HFFc6 (cell line): ENCODE measurements around the gene EGLN2. TPM values are rescaled to one million over a fixed set of nuclear protein-coding genes. Genes with fewer than 3 reads are reported as not detected.

Experiments
- DNase-seq: peaks from one replicate; pipeline ENCODE4 v3.0.0-alpha.2; 2018
- H3K27ac Mint-ChIP-seq: 2 replicates; pipeline ENCODE4 v1.8.0; 2020; ENCODE audit warnings: mild to moderate bottlenecking, mixed read lengths
- H3K27me3 Mint-ChIP-seq: 2 replicates; pipeline ENCODE4 v1.8.0; 2021; ENCODE audit warnings: mild to moderate bottlenecking, moderate library complexity, mixed read lengths; ENCODE audit not compliant: insufficient read depth
- H3K36me3 Mint-ChIP-seq: 2 replicates; pipeline ENCODE4 v1.8.0; 2021; ENCODE audit warnings: low read depth, mixed read lengths
- H3K4me1 Mint-ChIP-seq: 2 replicates; pipeline ENCODE4 v1.8.0; 2020; ENCODE audit warnings: low read depth, mixed read lengths
- H3K4me3 Mint-ChIP-seq: 2 replicates; pipeline ENCODE4 v1.8.0; 2020; ENCODE audit warnings: mild to moderate bottlenecking, moderate library complexity, mixed read lengths
- H3K9me3 Mint-ChIP-seq: 2 replicates; pipeline ENCODE4 v1.8.0; 2020; ENCODE audit warnings: mild to moderate bottlenecking, mixed read lengths
- total RNA-seq, 6 experiments: library from RNA; stranded (reverse); fragmentation: NEBNext Ultra II Directional; extraction: Animal tissue kit (Norgen Biotek cat#: 25700); gene quantifications; 2 replicates in 1 of 6; 3 replicates in 5 of 6; pipeline ENCODE4 v1.2.3, GENCODE V29; 2021
- TF ChIP-seq, protein P1 (sequence below): fragments of 200-600 bp; sonication (generic); IDR thresholded peaks from 2 replicates; pipeline ENCODE4 v1.5.0; 2021; ENCODE audit warnings: antibody characterized with exemption, mild to moderate bottlenecking

The EGLN2 gene
- total RNA-seq, 6 experiments from 2014 or later = 56.0 to 72.0 (median 60.1) TPM

DNA sequence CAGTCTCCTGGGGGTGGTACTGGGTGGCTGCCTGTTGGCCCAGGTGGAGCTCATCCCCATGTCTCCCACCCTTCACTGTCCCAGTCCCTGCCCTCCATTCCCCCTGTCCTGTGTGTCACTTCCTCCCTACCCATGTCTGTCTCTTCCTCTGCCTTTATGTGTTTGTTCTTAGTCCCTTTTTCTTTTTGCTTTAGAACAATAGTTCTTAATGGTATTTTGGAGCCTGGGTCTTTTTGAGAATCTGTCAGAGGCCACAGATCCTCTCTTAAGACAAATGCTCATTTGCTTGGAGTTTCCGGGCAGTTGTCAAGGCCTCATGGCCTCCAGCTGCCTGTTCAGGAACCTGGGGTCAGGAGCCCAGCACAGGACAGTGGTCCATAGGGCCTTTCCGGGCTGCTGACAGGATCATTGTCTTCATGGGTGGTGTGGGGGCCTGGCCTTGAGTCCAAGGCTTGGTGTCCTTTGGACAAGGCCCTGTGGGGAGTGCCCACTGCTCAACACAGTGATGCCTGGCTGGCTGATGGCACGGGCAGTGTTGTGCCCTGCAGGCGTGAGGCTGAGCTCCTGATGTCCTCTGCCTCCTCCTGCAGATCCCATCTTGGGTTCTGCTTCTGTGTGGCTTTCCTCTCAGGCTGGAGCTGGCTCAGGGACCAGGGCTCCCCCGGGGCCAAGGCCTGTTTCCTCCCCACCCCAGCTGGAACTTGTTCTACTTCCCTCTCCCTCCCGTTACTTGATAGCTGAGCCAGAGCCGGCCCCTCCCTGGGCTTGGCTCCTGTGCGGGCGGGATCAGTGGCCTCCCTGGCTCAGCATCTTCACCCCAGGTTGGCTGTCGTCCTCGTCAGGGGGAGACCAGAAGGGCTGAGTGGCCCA lies 3.5 kb downstream of the EGLN2 start:
- Mint-ChIP-seq H3K4me1 (peaks cover 73% of the 10 kb centered on the region), H3K27ac (peak overlapping the region; percentile 68), H3K4me3 (peak overlapping the region; percentile 74), H3K27me3 (peaks cover 3% of the 10 kb centered on the region), H3K36me3 (peaks cover 12% of the 10 kb centered on the region), H3K9me3 (no peaks in the 10 kb centered on the region)
- TF ChIP-seq, protein P1, sequence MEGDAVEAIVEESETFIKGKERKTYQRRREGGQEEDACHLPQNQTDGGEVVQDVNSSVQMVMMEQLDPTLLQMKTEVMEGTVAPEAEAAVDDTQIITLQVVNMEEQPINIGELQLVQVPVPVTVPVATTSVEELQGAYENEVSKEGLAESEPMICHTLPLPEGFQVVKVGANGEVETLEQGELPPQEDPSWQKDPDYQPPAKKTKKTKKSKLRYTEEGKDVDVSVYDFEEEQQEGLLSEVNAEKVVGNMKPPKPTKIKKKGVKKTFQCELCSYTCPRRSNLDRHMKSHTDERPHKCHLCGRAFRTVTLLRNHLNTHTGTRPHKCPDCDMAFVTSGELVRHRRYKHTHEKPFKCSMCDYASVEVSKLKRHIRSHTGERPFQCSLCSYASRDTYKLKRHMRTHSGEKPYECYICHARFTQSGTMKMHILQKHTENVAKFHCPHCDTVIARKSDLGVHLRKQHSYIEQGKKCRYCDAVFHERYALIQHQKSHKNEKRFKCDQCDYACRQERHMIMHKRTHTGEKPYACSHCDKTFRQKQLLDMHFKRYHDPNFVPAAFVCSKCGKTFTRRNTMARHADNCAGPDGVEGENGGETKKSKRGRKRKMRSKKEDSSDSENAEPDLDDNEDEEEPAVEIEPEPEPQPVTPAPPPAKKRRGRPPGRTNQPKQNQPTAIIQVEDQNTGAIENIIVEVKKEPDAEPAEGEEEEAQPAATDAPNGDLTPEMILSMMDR = no peak
- DNase-seq = no peak

DNA sequence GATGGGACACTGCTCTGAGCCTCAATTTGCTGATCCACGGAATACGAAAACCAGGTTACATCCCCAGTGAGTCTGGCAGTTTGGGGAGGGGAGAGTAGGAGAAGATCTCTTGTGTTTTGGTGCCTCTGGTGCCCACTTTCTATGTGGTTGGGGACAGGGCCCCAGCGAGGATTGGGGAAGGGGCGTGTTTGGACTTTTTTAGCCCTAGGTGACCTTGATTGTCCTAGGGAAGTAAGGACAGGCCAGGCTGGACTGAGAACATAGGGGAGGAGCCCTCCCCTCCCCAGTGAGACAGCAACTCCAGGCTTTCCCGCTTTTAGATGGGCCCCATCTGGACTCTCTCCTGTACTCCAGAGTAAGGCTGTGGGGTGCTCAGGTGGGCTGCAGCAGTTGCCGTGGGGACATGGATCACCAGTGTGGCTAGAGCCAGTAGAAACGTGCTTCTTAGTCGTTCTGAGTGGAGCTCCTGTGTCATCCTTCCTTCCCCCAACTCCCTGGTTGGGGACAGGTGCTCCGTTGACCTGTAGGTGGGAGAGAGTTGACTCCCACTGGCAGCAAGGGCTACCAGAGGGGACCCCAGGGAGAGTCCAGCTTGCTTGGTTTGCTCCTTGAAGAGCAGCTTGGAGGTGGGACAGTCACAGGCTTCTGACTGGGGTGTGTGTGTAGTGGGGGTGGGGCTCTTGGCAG lies 4.3 kb downstream of the EGLN2 start:
- H3K4me1 Mint-ChIP-seq = peaks cover 72% of the 10 kb centered on the region
- no peak for DNase-seq
- TF ChIP-seq, protein P1 = no peak
- H3K9me3 Mint-ChIP-seq = no peaks in the 10 kb centered on the region
- H3K27me3 Mint-ChIP-seq = peaks cover 4% of the 10 kb centered on the region
- no peak overlapping the region for H3K4me3 Mint-ChIP-seq
- H3K27ac Mint-ChIP-seq = peak overlapping the region; percentile 68
- peaks cover 20% of the 10 kb centered on the region for H3K36me3 Mint-ChIP-seq

DNA sequence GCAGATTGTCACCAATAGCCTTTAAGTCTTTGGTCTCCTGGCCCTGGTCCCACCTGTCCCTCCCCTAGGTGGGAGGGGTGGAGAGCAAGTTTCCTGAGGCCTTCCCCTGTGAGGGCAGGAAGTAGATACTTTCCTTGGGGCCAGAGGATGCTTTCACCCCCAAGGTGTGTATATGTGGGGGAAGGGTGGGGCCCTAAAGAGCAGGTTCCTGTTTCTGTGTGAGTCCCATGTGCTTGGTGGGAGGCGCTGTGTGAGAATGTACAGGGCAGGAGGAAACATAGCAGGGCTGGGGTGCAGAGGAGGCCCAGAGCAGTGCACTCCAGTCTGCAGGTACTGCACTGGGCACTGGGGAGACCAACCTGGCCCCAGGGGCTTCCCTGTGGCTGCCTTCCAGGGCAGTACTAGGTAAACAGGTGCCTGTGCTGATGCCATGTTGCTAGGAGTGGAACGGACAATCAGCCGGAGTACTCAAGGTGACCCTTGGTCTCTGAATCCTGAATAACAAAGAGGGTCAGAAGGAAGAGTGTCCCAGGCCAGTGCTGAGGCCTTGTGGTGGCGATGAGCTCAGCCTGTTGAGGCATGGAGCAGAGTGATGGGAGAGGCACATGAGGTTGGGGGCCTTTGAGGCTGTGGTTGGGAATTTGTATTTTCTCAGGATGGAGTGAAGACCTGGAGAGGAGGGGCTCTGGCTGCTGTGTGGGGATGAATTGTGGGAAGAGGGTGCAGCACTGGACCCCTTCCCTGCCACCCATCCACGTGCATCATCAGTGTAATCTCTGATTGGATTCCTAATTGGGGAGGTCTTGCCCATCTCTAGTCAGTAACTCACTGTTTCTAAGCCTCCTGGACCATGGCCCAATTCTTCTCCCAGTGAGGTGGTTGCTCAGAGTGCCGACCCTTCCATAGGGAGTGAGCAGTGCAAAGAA lies 5.1 kb downstream of the EGLN2 start:
- DNase-seq = no peak
- H3K4me1 Mint-ChIP-seq = peaks cover 67% of the 10 kb centered on the region
- peak overlapping the region; percentile 69 for H3K27ac Mint-ChIP-seq
- H3K9me3 Mint-ChIP-seq = no peaks in the 10 kb centered on the region
- peaks cover 2% of the 10 kb centered on the region for H3K27me3 Mint-ChIP-seq
- TF ChIP-seq, protein P1 = no peak
- H3K36me3 Mint-ChIP-seq = peaks cover 21% of the 10 kb centered on the region
- no peak overlapping the region for H3K4me3 Mint-ChIP-seq

DNA sequence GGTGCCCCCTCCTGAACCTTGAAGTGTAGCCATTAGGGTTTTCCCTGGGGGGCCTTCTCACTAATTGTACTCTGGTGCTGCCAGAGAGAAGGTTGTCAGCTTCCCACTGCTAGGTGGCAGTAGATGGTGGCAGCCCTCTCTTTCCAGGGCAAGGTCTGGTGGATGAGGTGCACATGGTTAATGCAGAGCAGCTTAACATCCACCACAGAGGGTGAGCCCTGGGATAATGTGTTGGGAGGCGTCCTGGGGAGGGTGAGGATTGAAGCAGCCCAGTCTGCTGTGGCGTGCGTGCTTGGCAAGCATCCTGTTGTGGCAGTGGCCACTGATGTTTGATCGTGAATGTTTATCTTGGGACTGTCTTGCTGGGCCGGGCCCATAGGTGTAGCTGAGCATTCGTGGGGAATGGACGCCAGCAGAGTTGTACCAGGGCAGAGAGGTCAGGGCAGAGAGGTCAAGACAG lies 5.8 kb downstream of the EGLN2 start:
- Mint-ChIP-seq H3K4me1 (peaks cover 69% of the 10 kb centered on the region), H3K4me3 (no peak overlapping the region), H3K9me3 (no peaks in the 10 kb centered on the region), H3K27me3 (peaks cover 2% of the 10 kb centered on the region), H3K27ac (peak overlapping the region; percentile 69), H3K36me3 (peaks cover 21% of the 10 kb centered on the region)
- DNase-seq = no peak
- TF ChIP-seq, protein P1 = peak; percentile 33; the same call in 1 of the 2 replicates

DNA sequence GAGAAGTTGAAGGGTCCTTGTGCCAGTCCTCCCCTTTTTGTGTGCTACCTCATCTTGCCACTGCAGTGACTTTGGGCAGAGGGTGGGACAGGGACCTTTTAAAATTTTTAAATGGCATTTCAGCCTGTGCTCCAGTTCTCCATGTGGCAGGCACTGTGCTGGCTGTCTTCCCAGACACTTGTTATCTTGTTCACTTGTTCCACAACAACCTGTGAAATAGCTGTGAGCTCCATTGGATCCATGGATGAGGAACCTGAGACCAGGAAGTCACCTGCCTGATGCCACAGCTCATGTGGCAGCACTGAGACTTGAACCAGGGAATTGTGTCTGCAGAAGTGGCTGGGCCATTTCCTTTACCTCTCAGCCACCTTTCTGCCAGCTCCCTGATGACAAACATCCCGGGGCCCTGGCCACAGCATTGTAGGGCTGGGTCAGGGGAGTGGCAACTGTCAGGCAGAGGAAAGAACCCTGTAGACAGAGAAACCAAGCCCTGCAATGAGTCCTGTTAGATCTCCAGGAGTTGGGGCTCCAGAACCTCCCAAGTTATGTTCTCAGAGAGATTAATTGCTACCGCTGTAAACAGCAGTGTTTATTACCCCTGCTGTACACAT lies 6.4 kb downstream of the EGLN2 start:
- Mint-ChIP-seq H3K27ac (peak overlapping the region; percentile 90), H3K4me3 (no peak overlapping the region), H3K36me3 (peaks cover 23% of the 10 kb centered on the region), H3K4me1 (peaks cover 75% of the 10 kb centered on the region), H3K9me3 (no peaks in the 10 kb centered on the region), H3K27me3 (peaks cover 2% of the 10 kb centered on the region)
- DNase-seq = no peak
- TF ChIP-seq, protein P1 = no peak
